ENCODE measurements around the gene PCP4L1. TPM values are rescaled to one million over a fixed set of nuclear protein-coding genes. Genes with fewer than 3 reads are reported as not detected.
A peak's percentile ranks its signal among the peaks of the same experiment; 100 is the strongest.

The PCP4L1 gene
- total RNA-seq, 1 experiment from 2014 or later, result not detected

- peak overlapping the region; percentile 92 for H3K9ac ChIP-seq (ENCODE audit: low read length)
- no peaks in the 10 kb centered on the region for H3K27me3 ChIP-seq (ENCODE audit: insufficient read depth, low read length)
- peak overlapping the region; percentile 20 for H2AFZ ChIP-seq (ENCODE audit: low read depth, low read length, poor library complexity, severe bottlenecking)
- TSS peak; percentile 94 for BruUV-seq (replicated peaks)
- no peaks in the 10 kb centered on the region for H3K9me2 ChIP-seq (ENCODE audit: insufficient read depth)
- no peak for ATAC-seq
- H3K79me2 ChIP-seq (ENCODE audit: insufficient read depth, low read length), result peaks cover 25% of the 10 kb centered on the region
- CTCF ChIA-PET, result interaction anchor here (1.5 to 2.0 kb wide), 4 partner anchors 8 to 88 kb away, joined by 3 to 10 read pairs (median 5); partner anchors contain the start of gene TOMM40L
- H3K36me3 ChIP-seq (ENCODE audit: control insufficient read depth in 1 of 2, insufficient read depth in 2 of 2, low read length in 2 of 2), result no peaks in the 10 kb centered on the region; a peak in 1 of 4 replicates
- H4K20me1 ChIP-seq (ENCODE audit: insufficient read depth), result no peaks in the 10 kb centered on the region
- TF ChIP-seq SRF (IDR thresholded peaks at IDR 0.05; ENCODE audit: low read depth), result no peak
- no peak for TF ChIP-seq EZH2 (IDR thresholded peaks at IDR 0.05)
- TF ChIP-seq EGR1 (IDR thresholded peaks at IDR 0.05; ENCODE audit: low read depth), result no peak
- no peak for TF ChIP-seq RAD21 (IDR thresholded peaks at IDR 0.05; ENCODE audit: low read depth)
- no peak for TF ChIP-seq POLR2AphosphoS5 (IDR thresholded peaks at IDR 0.05; ENCODE audit: low read depth, low read length)
- no peak for TF ChIP-seq FOSL1 (IDR thresholded peaks at IDR 0.05; ENCODE audit: low read depth)
- no peak for TF ChIP-seq POLR2A (IDR thresholded peaks at IDR 0.05; ENCODE audit: borderline replicate concordance, extremely low read depth, insufficient read depth, insufficient read length)
- TF ChIP-seq ELF1 (IDR thresholded peaks at IDR 0.05; ENCODE audit: borderline replicate concordance, low read depth), result no peak
- no peak for TF ChIP-seq EZH2phosphoT487 (IDR thresholded peaks at IDR 0.05; ENCODE audit: borderline replicate concordance)
- TF ChIP-seq ATF3 (IDR thresholded peaks at IDR 0.05), result no peak
- no peak for TF ChIP-seq ZBTB33 (IDR thresholded peaks at IDR 0.05; ENCODE audit: extremely low read depth, insufficient replicate concordance, low read length)
- TF ChIP-seq ZFX (IDR thresholded peaks at IDR 0.05), result no peak
- no peak for TF ChIP-seq CBX3 (IDR thresholded peaks at IDR 0.05; ENCODE audit: low read depth)
- no peak for TF ChIP-seq ZNF274 (IDR thresholded peaks at IDR 0.05; ENCODE audit: low read depth, low read length)
- no peak for TF ChIP-seq JUND (IDR thresholded peaks at IDR 0.05)
- no peak for DNase-seq (ENCODE audit: low read depth, low spot score)
- RAD21 ChIA-PET (ENCODE audit: low non-redundant PET in 1 of 2, low total read pairs in 2 of 2, uncharacterized antibody in 2 of 2, unreplicated experiment in 2 of 2), result no interaction called here
- peak overlapping the region; percentile 76 for H3K27ac ChIP-seq (ENCODE audit: low read depth, low read length)
- H3K4me1 ChIP-seq (ENCODE audit: control insufficient read depth in 1 of 2, insufficient read depth in 2 of 2, low read length in 2 of 2), result peaks cover 7 to 14% of the 10 kb centered on the region in 2 experiments
- H3K4me2 ChIP-seq (ENCODE audit: low read length), result peak overlapping the region; percentile 86
- H3K9me3 ChIP-seq (ENCODE audit: control insufficient read depth in 1 of 2, insufficient read depth in 1 of 2, low read depth in 1 of 2, low read length in 2 of 2), result no peaks in the 10 kb centered on the region
- POLR2A ChIA-PET, result interaction anchor here (0.8 to 1.6 kb wide), 3 partner anchors 7 to 19 kb away, joined by 3 read pairs; no protein-coding TSS in a partner anchor
- intact Hi-C loops (cut with micrococcal nuclease), result loop anchor here (10.0 kb wide), 1 partner anchor 71 kb away; no protein-coding TSS in a partner anchor
- H3K4me3 ChIP-seq (replicated peaks in 1 of 2; ENCODE audit: low read depth in 1 of 2, low read length in 2 of 2), result peak overlapping the region; percentile 86 to 97
These were observed 55.1 kb downstream of the PCP4L1 start for GRCh38 chr1:161313554-161314200.

Measured in HCT116 (cell line).